ENCODE data around the gene STPG4. TPM values are rescaled to one million over a fixed set of nuclear protein-coding genes. Genes with fewer than 3 reads are reported as not detected.

STPG4 gene
- total and polyA plus RNA-seq, 2 of the 8 experiments (the other 6 are each of a cell fraction or from before 2014, with no cell fraction given) = 0.28 TPM; not detected in 1

- H2BK20ac ChIP-seq (ENCODE audit: low read length) = no peak overlapping the region
- no peak overlapping the region for H3K4ac ChIP-seq (replicated peaks; ENCODE audit: insufficient read length, low read depth, low read length)
- DNase-seq (ENCODE audit: low read depth in 1 of 2, low spot score in 2 of 2) (no peak), FAIRE-seq (no peak)
- peak overlapping the region; percentile 39; the same call in 1 of the 2 replicates for H2BK5ac ChIP-seq (ENCODE audit: low read depth, low read length)
- H3K9me3 ChIP-seq (ENCODE audit: insufficient read depth in 2 of 2, low read depth in 1 of 2, low read length in 1 of 2) = no peaks in the 10 kb centered on the region
- no peak overlapping the region for H3K14ac ChIP-seq (ENCODE audit: insufficient read length)
- H2BK15ac ChIP-seq (ENCODE audit: low read length) = no peak overlapping the region
- ChIA-PET POLR2A (ENCODE audit: partially characterized antibody) (interaction anchor here (0.6 to 1.3 kb wide), 2 partner anchors 14 to 163 kb away, joined by 3 read pairs; no protein-coding TSS in a partner anchor), CTCF (ENCODE audit: partially characterized antibody) (interaction anchor here (0.6 to 2.1 kb wide), 12 partner anchors 8 to 273 kb away, joined by 3 to 8 read pairs (median 4); no protein-coding TSS in a partner anchor)
- no peak overlapping the region for H3K56ac ChIP-seq (replicated peaks; ENCODE audit: insufficient read length, low read depth, low read length)
- H3K23ac ChIP-seq (ENCODE audit: insufficient read length) = no peak overlapping the region
- H3K27ac ChIP-seq (ENCODE audit: low read depth, low read length) = no peak overlapping the region
- no peak overlapping the region for H2AFZ ChIP-seq (ENCODE audit: low read length)
- peaks cover 0 to 6% (median 0%) of the 10 kb centered on the region in 4 experiments; a peak in 3 of 8 replicates for H3K36me3 ChIP-seq (ENCODE audit: control insufficient read depth in 2 of 4, insufficient read depth in 4 of 4, low read length in 3 of 4)
- H3K4me3 ChIP-seq (ENCODE audit: extremely low read depth in 1 of 4, insufficient read depth in 2 of 4, low read depth in 3 of 4, low read length in 4 of 4) = no peak overlapping the region
- H3K23me2 ChIP-seq (ENCODE audit: low read depth, low read length) = no peaks in the 10 kb centered on the region
- no peak overlapping the region for H4K5ac ChIP-seq (ENCODE audit: insufficient read length, low read depth, low read length)
- H2BK12ac ChIP-seq (ENCODE audit: low read depth, low read length) = 0 out of 2 replicates have a peak overlapping the region, but pooled peaks have one; percentile 63
- H3K4me1 ChIP-seq (replicated peaks in 1 of 4; ENCODE audit: control insufficient read depth in 3 of 4, insufficient read depth in 4 of 4, low read length in 3 of 4) = 0 out of 7 replicates have a peak, but pooled peaks cover 0 to 2% (median 0%) of the 10 kb centered on the region in 4 experiments
- H2BK120ac ChIP-seq (replicated peaks; ENCODE audit: low read depth, low read length) = no peak overlapping the region
- WGBS, 2 experiments (ENCODE audit: extremely low coverage in 1 of 2, insufficient coverage in 1 of 2, insufficient read length in 1 of 2, insufficient replicate concordance in 2 of 2, low coverage in 1 of 2, low lambda C conversion rate in 2 of 2, missing lambda C conversion rate in 1 of 2) = 86% methylated on average over 6 of the region's 6 CpGs; no CpG with 5 or more reads in 1 of the 2 experiments
- H4K8ac ChIP-seq (ENCODE audit: extremely low read depth, insufficient read depth, low read length) = no peak overlapping the region
- H2AK5ac ChIP-seq (ENCODE audit: low read depth, low read length) = peak overlapping the region; percentile 33; the same call in 1 of the 2 replicates
- no peaks in the 10 kb centered on the region for H3K27me3 ChIP-seq (replicated peaks in 1 of 4; ENCODE audit: control insufficient read depth in 3 of 4, extremely low read depth in 1 of 4, insufficient read depth in 3 of 4, low read length in 3 of 4)
- H3K18ac ChIP-seq (ENCODE audit: extremely low read depth, low read length) = no peak overlapping the region
- H3K4me2 ChIP-seq (ENCODE audit: insufficient read depth in 1 of 2, low read depth in 2 of 2, low read length in 2 of 2) = no peak overlapping the region
- no peak overlapping the region for H3K9ac ChIP-seq (replicated peaks in 1 of 4; ENCODE audit: extremely low read depth in 1 of 4, low read depth in 3 of 4, low read length in 3 of 4)
- H4K91ac ChIP-seq (replicated peaks; ENCODE audit: insufficient read length, low read length) = no peak overlapping the region
- no peaks in the 10 kb centered on the region for H3K79me2 ChIP-seq (ENCODE audit: control insufficient read depth in 1 of 2, insufficient read depth in 2 of 2, low read length in 2 of 2)
- no peaks in the 10 kb centered on the region for H3K79me1 ChIP-seq (ENCODE audit: low read depth, low read length)
- no peaks in the 10 kb centered on the region for H4K20me1 ChIP-seq (replicated peaks in 1 of 2; ENCODE audit: control insufficient read depth in 1 of 2, insufficient read depth in 2 of 2, low read length in 2 of 2)
- TF ChIP-seq RFX5 (IDR thresholded peaks at IDR 0.05; ENCODE audit: borderline replicate concordance, low read depth, low read length) (no peak), BCL11A (IDR thresholded peaks at IDR 0.05; ENCODE audit: low read depth in 2 of 2, low read length in 2 of 2) (no peak), POU5F1 (IDR thresholded peaks at IDR 0.05; ENCODE audit: low read depth, low read length) (no peak), MAX (IDR thresholded peaks at IDR 0.05) (no peak), POLR2A (IDR thresholded peaks at IDR 0.05; ENCODE audit: control extremely low read depth in 1 of 2, low read depth in 2 of 2, low read length in 2 of 2) (no peak), CHD1 (IDR thresholded peaks at IDR 0.05; ENCODE audit: low read depth, low read length) (no peak), POLR2AphosphoS5 (IDR thresholded peaks at IDR 0.05; ENCODE audit: low read depth, low read length) (no peak), CHD2 (IDR thresholded peaks at IDR 0.05; ENCODE audit: low read length) (no peak), EGR1 (IDR thresholded peaks at IDR 0.05; ENCODE audit: borderline replicate concordance, low read depth, low read length) (no peak)
These were observed 104.9 kb downstream of the STPG4 start for GRCh38 chr2:47050021-47050760.

All from H1 (cell line).